ENCODE results near the gene YWHAB.
A peak's percentile ranks its signal among the peaks of the same experiment; 100 is the strongest.

The YWHAB gene

DNA sequence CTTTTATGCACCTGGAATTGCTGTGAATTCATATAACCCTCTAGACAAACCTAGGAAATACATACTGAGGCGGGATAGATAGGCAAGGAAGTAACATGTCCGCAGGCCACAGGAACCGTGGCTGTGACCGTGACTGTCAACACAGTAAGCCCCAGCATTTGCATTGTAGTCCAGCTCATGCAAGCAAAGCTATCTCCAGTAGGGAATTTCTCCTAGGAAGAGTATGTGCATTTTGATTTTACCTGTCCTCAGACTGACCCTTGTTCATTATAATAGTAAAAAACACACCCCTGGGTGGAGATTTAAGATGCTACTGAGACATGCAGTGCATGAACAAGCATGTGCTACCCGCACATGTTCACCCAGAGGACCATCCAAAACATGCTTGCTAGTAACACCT, 44.7 kb upstream of the YWHAB start:
- Histone ChIP-seq H3K4me1 (ENCODE audit: insufficient read depth, poor library complexity, severe bottlenecking) (no peaks in the 10 kb centered on the region), H3K4me3 (ENCODE audit: severe bottlenecking) (no peak overlapping the region), H3K27ac (ENCODE audit: poor library complexity, severe bottlenecking) (no peak overlapping the region), H3K36me3 (ENCODE audit: low read depth) (no peaks in the 10 kb centered on the region), H3K9me3 (ENCODE audit: severe bottlenecking) (no peaks in the 10 kb centered on the region), H3K27me3 (ENCODE audit: insufficient read depth, poor library complexity, severe bottlenecking) (no peaks in the 10 kb centered on the region)
- ATAC-seq (ENCODE audit: low read depth) (no peak), DNase-seq (ENCODE audit: low spot score) (no peak)
- TF ChIP-seq, protein P1, sequence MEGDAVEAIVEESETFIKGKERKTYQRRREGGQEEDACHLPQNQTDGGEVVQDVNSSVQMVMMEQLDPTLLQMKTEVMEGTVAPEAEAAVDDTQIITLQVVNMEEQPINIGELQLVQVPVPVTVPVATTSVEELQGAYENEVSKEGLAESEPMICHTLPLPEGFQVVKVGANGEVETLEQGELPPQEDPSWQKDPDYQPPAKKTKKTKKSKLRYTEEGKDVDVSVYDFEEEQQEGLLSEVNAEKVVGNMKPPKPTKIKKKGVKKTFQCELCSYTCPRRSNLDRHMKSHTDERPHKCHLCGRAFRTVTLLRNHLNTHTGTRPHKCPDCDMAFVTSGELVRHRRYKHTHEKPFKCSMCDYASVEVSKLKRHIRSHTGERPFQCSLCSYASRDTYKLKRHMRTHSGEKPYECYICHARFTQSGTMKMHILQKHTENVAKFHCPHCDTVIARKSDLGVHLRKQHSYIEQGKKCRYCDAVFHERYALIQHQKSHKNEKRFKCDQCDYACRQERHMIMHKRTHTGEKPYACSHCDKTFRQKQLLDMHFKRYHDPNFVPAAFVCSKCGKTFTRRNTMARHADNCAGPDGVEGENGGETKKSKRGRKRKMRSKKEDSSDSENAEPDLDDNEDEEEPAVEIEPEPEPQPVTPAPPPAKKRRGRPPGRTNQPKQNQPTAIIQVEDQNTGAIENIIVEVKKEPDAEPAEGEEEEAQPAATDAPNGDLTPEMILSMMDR (IDR thresholded peaks at IDR 0.05; ENCODE audit: poor library complexity, severe bottlenecking): no peak

DNA sequence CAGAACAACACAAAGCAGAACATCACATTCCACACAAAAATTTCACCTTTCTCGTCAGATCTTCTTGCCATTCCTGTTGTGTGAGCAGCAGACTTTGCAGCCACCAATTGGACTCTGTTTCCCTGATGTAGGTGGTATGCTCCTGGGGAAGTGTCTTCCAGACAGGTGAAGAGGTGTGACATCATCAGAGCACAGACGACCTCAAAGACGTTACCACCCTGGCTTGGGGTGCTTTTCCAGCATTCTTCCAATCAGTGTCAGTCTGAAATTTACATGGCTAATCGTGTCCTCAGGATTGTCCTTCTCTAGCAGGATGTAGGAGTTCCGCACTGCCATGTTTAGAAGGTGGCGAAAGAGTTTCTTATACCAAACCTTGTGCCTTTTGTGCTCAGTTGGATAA, 43.5 kb upstream of the YWHAB start:
- Histone ChIP-seq H3K27me3 (ENCODE audit: insufficient read depth, poor library complexity, severe bottlenecking) (no peaks in the 10 kb centered on the region), H3K4me1 (ENCODE audit: insufficient read depth, poor library complexity, severe bottlenecking) (no peaks in the 10 kb centered on the region), H3K27ac (ENCODE audit: poor library complexity, severe bottlenecking) (no peak overlapping the region), H3K36me3 (ENCODE audit: low read depth) (no peaks in the 10 kb centered on the region), H3K4me3 (ENCODE audit: severe bottlenecking) (no peak overlapping the region), H3K9me3 (ENCODE audit: severe bottlenecking) (no peaks in the 10 kb centered on the region)
- ATAC-seq (ENCODE audit: low read depth) (no peak), DNase-seq (ENCODE audit: low spot score) (no peak)
- TF ChIP-seq, protein P1 (IDR thresholded peaks at IDR 0.05; ENCODE audit: poor library complexity, severe bottlenecking): no peak

DNA sequence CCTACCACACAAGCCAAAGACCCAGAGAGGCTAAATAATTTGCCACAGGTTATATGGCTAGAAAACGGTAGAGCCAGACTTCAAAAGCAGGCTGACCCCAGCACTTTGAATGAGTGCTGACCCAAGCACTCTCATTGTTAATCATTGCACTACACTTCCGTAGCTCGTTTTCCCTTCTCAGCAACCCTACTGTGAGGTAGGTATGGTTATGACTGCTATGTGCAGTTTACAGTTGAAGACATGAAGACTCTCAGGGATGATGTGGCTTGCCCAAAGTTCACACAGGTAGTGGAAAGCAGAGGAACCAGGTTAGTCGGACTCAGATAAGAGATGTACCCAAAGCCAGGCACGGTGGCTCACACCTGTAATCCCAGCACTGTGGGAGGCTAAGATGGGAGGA, 41.6 kb upstream of the YWHAB start:
- no peak for DNase-seq (ENCODE audit: low spot score)
- no peak for ATAC-seq (ENCODE audit: low read depth)
- no peak overlapping the region for H3K27ac ChIP-seq (ENCODE audit: poor library complexity, severe bottlenecking)
- no peaks in the 10 kb centered on the region for H3K36me3 ChIP-seq (ENCODE audit: low read depth)
- H3K4me3 ChIP-seq (ENCODE audit: severe bottlenecking): no peak overlapping the region
- TF ChIP-seq, protein P1 (IDR thresholded peaks at IDR 0.05; ENCODE audit: poor library complexity, severe bottlenecking): no peak
- H3K27me3 ChIP-seq (ENCODE audit: insufficient read depth, poor library complexity, severe bottlenecking): no peaks in the 10 kb centered on the region
- H3K9me3 ChIP-seq (ENCODE audit: severe bottlenecking): no peaks in the 10 kb centered on the region
- H3K4me1 ChIP-seq (ENCODE audit: insufficient read depth, poor library complexity, severe bottlenecking): no peaks in the 10 kb centered on the region

DNA sequence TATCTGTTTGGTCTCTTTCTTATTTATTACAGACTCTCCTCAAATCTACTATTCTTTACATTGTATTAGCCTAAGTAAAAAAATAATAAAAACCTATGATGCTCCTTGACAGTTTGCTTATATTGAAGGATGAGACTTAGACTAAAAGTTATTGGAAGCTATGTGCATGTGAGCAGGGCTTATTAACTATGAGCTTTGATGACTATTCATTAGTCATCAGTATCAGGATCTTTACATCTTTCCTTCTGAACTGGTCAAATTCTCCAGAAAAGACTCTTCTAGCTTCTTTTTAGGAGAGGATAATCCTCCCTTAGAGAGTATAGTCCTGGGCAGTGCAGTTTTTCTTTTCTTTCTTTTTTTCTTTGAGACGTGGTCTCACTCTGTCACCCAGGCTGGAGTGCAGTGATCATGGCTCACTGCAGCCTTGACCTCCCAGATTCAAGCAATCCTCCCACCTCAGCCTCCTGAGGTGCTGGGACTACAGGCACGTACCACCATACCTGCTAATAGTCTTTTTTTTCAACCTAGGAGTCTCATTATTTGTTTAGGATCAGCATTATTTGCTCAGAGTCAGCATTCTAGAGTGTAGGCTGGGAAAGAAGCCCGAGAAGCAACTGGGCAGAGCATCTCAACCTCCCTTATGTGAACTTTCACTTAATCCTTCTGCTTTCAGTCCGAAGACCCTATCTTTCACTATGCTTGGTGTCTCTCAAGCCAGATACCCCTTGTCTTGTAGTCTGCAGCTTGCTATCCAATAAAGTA, 37.1 kb upstream of the YWHAB start:
- TF ChIP-seq, protein P1 (IDR thresholded peaks at IDR 0.05; ENCODE audit: poor library complexity, severe bottlenecking): no peak
- ATAC-seq (ENCODE audit: low read depth) (peak; percentile 68), DNase-seq (ENCODE audit: low spot score) (no peak)
- H3K27ac ChIP-seq (ENCODE audit: poor library complexity, severe bottlenecking): no peak overlapping the region
- H3K36me3 ChIP-seq (ENCODE audit: low read depth): no peaks in the 10 kb centered on the region
- H3K4me3 ChIP-seq (ENCODE audit: severe bottlenecking): no peak overlapping the region
- no peaks in the 10 kb centered on the region for H3K27me3 ChIP-seq (ENCODE audit: insufficient read depth, poor library complexity, severe bottlenecking)
- no peaks in the 10 kb centered on the region for H3K9me3 ChIP-seq (ENCODE audit: severe bottlenecking)
- peaks cover 5% of the 10 kb centered on the region for H3K4me1 ChIP-seq (ENCODE audit: insufficient read depth, poor library complexity, severe bottlenecking)

DNA sequence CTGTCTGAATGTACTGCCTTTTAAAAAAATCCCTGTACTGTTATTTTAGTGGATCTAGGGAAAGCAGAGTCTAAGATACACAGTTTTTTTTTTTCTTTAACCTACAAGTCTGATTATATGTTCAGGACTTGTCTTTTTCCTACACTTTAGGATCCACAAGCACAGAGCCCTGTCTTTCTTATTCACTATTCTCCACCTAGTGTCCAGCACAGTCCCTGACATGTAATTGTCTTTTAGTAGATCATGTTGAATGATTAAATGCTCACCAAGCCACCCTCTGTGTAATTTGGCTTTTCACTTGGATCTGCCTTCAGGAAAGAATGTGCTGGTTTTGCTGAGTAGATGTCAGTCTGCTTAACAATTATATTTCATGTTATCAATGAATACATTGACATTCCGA, 35.8 kb upstream of the YWHAB start:
- peak; percentile 47 for ATAC-seq (ENCODE audit: low read depth)
- Histone ChIP-seq H3K4me1 (ENCODE audit: insufficient read depth, poor library complexity, severe bottlenecking) (peaks cover 5% of the 10 kb centered on the region), H3K36me3 (ENCODE audit: low read depth) (no peaks in the 10 kb centered on the region), H3K27ac (ENCODE audit: poor library complexity, severe bottlenecking) (peak overlapping the region; percentile 2), H3K27me3 (ENCODE audit: insufficient read depth, poor library complexity, severe bottlenecking) (no peaks in the 10 kb centered on the region), H3K4me3 (ENCODE audit: severe bottlenecking) (no peak overlapping the region), H3K9me3 (ENCODE audit: severe bottlenecking) (no peaks in the 10 kb centered on the region)
- no peak for DNase-seq (ENCODE audit: low spot score)
- TF ChIP-seq, protein P1 (IDR thresholded peaks at IDR 0.05; ENCODE audit: poor library complexity, severe bottlenecking): peak; percentile 44

Measured in RWPE2 (cell line).